ENCODE results near the gene KLHL24.
A peak's percentile ranks its signal among the peaks of the same experiment; 100 is the strongest.
"Not testable (repeated sequence)": the region's sequence is repeated elsewhere in the genome, so short reads cannot be mapped to it uniquely, and the experiment has no call there.

KLHL24 gene

GRCh38 chr3:183635431-183636220 is at the start of gene KLHL24:
TSS of gene KLHL24 (plus strand) at chr3:183635623. CDS start at chr3:183650357, 14,734 bp downstream.
- DNase-seq (ENCODE audit: low read depth), result peak; percentile 77

GRCh38 chr3:183586477-183586876 is 48.9 kb upstream of the KLHL24 start:
- DNase-seq (ENCODE audit: low read depth), result no peak

GRCh38 chr3:183587336-183587735 is 48.1 kb upstream of the KLHL24 start:
- DNase-seq (ENCODE audit: low read depth), result no peak

GRCh38 chr3:183590442-183590841 is 45.0 kb upstream of the KLHL24 start:
- DNase-seq (ENCODE audit: low read depth), result no peak

- DNase-seq (ENCODE audit: low read depth), result no peak
Measured at GRCh38 chr3:183591881-183592521, 43.4 kb upstream of the KLHL24 start.

- no peak for DNase-seq (ENCODE audit: low read depth)
Measured at GRCh38 chr3:183592821-183593220, 42.6 kb upstream of the KLHL24 start.

- DNase-seq (ENCODE audit: low read depth), result no peak
Measured at GRCh38 chr3:183594636-183595035, 40.8 kb upstream of the KLHL24 start.

- no peak for DNase-seq (ENCODE audit: low read depth)
Measured at GRCh38 chr3:183597959-183598358, 37.5 kb upstream of the KLHL24 start.

GRCh38 chr3:183611326-183611725 is 24.1 kb upstream of the KLHL24 start:
- DNase-seq (ENCODE audit: low read depth), result not testable (repeated sequence)

- no peak for DNase-seq (ENCODE audit: low read depth)
Measured at GRCh38 chr3:183613366-183614285, 21.8 kb upstream of the KLHL24 start.

GRCh38 chr3:183618542-183618941 is 16.9 kb upstream of the KLHL24 start:
- no peak for DNase-seq (ENCODE audit: low read depth)

- DNase-seq (ENCODE audit: low read depth), result no peak
Measured at GRCh38 chr3:183619010-183619409, 16.4 kb upstream of the KLHL24 start.

- no peak for DNase-seq (ENCODE audit: low read depth)
Measured at GRCh38 chr3:183619624-183620251, 15.7 kb upstream of the KLHL24 start.

- no peak for DNase-seq (ENCODE audit: low read depth)
Measured at GRCh38 chr3:183620252-183620628, 15.2 kb upstream of the KLHL24 start.

GRCh38 chr3:183622473-183622872 is 12.9 kb upstream of the KLHL24 start:
- not testable (repeated sequence) for DNase-seq (ENCODE audit: low read depth)

- no peak for DNase-seq (ENCODE audit: low read depth)
Measured at GRCh38 chr3:183626877-183627594, 8.4 kb upstream of the KLHL24 start.

- DNase-seq (ENCODE audit: low read depth), result no peak
Measured at GRCh38 chr3:183629546-183630301, 5.7 kb upstream of the KLHL24 start.

- no peak for DNase-seq (ENCODE audit: low read depth)
Measured at GRCh38 chr3:183631715-183632114, 3.7 kb upstream of the KLHL24 start.

- DNase-seq (ENCODE audit: low read depth), result not testable (repeated sequence)
Measured at GRCh38 chr3:183632725-183633124, 2.7 kb upstream of the KLHL24 start.

GRCh38 chr3:183634707-183635106 is 716 bp upstream of the KLHL24 start:
- DNase-seq (ENCODE audit: low read depth), result no peak

- no peak for DNase-seq (ENCODE audit: low read depth)
Measured at GRCh38 chr3:183635107-183635430, 354 bp upstream of the KLHL24 start.

Measured in non-pigmented ciliary epithelial cell (primary cell).